GM12878 (cell line): ENCODE results near the gene COL7A1. TPM values are rescaled to one million over a fixed set of nuclear protein-coding genes. Genes with fewer than 3 reads are reported as not detected.

Experiments
- ATAC-seq: fragments of 200-7000 bp; cut with Tn5 transposase; 3 replicates; pipeline ENCODE4 v1.9.1; 2020; ENCODE audit warnings: mild to moderate bottlenecking, moderate library complexity
- BruUV-seq: library from RNA; stranded (reverse); fragments of 400-500 nt; replicated peaks from 2 replicates; lab custom pipeline; 2021; lab: Mats Ljungman, UMichigan
- CTCF ChIA-PET: fragments of 300-600 bp; sonication (Branson Sonifier 250); formaldehyde crosslinking; extraction: SDS; loops from one replicate; lab custom pipeline; 2021; ENCODE audit warnings: inconsistent platforms; lab: Yijun Ruan, JAX
- POLR2A ChIA-PET: fragments of 350-600 bp; formaldehyde crosslinking; extraction: SDS; loops from one replicate; lab custom pipeline; 2021; ENCODE audit warnings: inconsistent platforms; lab: Charles Lee
- RAD21 ChIA-PET: fragments of 300-600 bp; sonication (Branson Sonifier 250); formaldehyde crosslinking; loops from one replicate; lab custom pipeline; 2023; ENCODE audit warnings: antibody characterized with exemption; ENCODE audit not compliant: unreplicated experiment; lab: Charles Lee
- SMC1A ChIA-PET: fragments of 300-600 bp; sonication (Branson Sonifier 250); formaldehyde crosslinking; loops from one replicate; lab custom pipeline; 2023; ENCODE audit not compliant: unreplicated experiment, uncharacterized antibody; lab: Charles Lee
- DNase-seq: peaks from one replicate; pipeline ENCODE4 v3.0.0-alpha.2; 2011; ENCODE audit warnings: low read depth, low spot score
- FAIRE-seq: peaks from 3 replicates; lab custom pipeline; 2011; peaks lifted over from hg19 to GRCh38; lab: Jason Lieb, UNC
- H2AFZ ChIP-seq: 2 replicates; pipeline ENCODE4 v1.6.0; 2011; ENCODE audit warnings: low read depth, low read length, control low read depth; ENCODE audit not compliant: control insufficient read depth
- H3K27ac ChIP-seq: 2 replicates; pipeline ENCODE4 v1.5.1; 2011; ENCODE audit warnings: control low read depth; ENCODE audit not compliant: control insufficient read depth, insufficient read depth
- H3K27me3 ChIP-seq, 2 experiments: replicated peaks in 1 of 2; 2 replicates each; pipeline versions ENCODE4 v1.6.0 to v1.6.1; 2011; ENCODE audit warnings: low read length in 1 of 2; ENCODE audit not compliant: control insufficient read depth in 2 of 2, insufficient read depth in 2 of 2
- H3K36me3 ChIP-seq, 2 experiments: 2 replicates each; pipeline ENCODE4 v1.5.1; 2011; ENCODE audit warnings: low read length in 1 of 2; ENCODE audit not compliant: control insufficient read depth in 2 of 2, insufficient read depth in 2 of 2
- H3K4me1 ChIP-seq: 2 replicates; pipeline ENCODE4 v1.6.1; 2011; ENCODE audit warnings: mild to moderate bottlenecking, low read length, moderate library complexity, mixed read lengths; ENCODE audit not compliant: control insufficient read depth, insufficient read depth
- H3K4me2 ChIP-seq: 2 replicates; pipeline ENCODE4 v1.6.0; 2011; ENCODE audit warnings: control low read depth; ENCODE audit not compliant: control insufficient read depth, insufficient read depth
- H3K4me3 ChIP-seq: fragments of 200-600 bp; sonication (generic); 2 replicates; pipeline ENCODE4 v1.5.1; 2016
- H3K79me2 ChIP-seq: 2 replicates; pipeline ENCODE4 v1.6.0; 2011; ENCODE audit warnings: low read length; ENCODE audit not compliant: control insufficient read depth, insufficient read depth
- H3K9ac ChIP-seq: 2 replicates; pipeline ENCODE4 v1.8.0; 2011; ENCODE audit warnings: low read length, control low read depth, mixed read lengths; ENCODE audit not compliant: control insufficient read depth, insufficient read depth
- H3K9me3 ChIP-seq: replicated peaks from 3 replicates; pipeline ENCODE4 v1.5.1; 2011; ENCODE audit warnings: mild to moderate bottlenecking, low read length; ENCODE audit not compliant: control insufficient read depth, insufficient read depth
- H4K20me1 ChIP-seq: 2 replicates; pipeline ENCODE4 v1.6.0; 2011; ENCODE audit not compliant: control insufficient read depth, insufficient read depth
- CBX3 ChIP-seq: fragments of 200-600 bp; sonication (generic); IDR thresholded peaks from 2 replicates; pipeline ENCODE4 v1.6.1; 2016; ENCODE audit warnings: low read depth, borderline replicate concordance
- CEBPZ ChIP-seq: fragments of 150-350 bp; IDR thresholded peaks from 2 replicates; pipeline ENCODE4 v1.6.1; 2016; ENCODE audit warnings: low read depth, low read length
- E2F8 ChIP-seq: fragments of 450-650 bp; IDR thresholded peaks from 2 replicates; pipeline ENCODE4 v1.6.1; 2018; ENCODE audit warnings: mild to moderate bottlenecking, low read depth, moderate library complexity; ENCODE audit not compliant: partially characterized antibody
- HDGF ChIP-seq: fragments of 450-650 bp; IDR thresholded peaks from 2 replicates; pipeline ENCODE4 v1.6.1; 2016; ENCODE audit warnings: antibody characterized with exemption
- IKZF2 ChIP-seq, 2 experiments: fragments of 450-650 bp; IDR thresholded peaks; 2 replicates each; pipeline ENCODE4 v1.6.1; 2017; ENCODE audit warnings: mild to moderate bottlenecking in 2 of 2, moderate library complexity in 2 of 2
- MEF2B ChIP-seq: fragments of 450-650 bp; IDR thresholded peaks from 2 replicates; pipeline ENCODE4 v1.6.1; 2018; ENCODE audit warnings: mild to moderate bottlenecking, moderate library complexity; ENCODE audit not compliant: partially characterized antibody, poor library complexity, severe bottlenecking
- POLR2A ChIP-seq: IDR thresholded peaks from 2 replicates; pipeline ENCODE4 v1.6.1; 2011; ENCODE audit warnings: low read depth, mild to moderate bottlenecking, low read length
- WGBS: methylation state at CpG from one replicate; pipeline ENCODE4 v1.1.6; 2016; ENCODE audit warnings: low lambda C conversion rate; ENCODE audit not compliant: insufficient replicate concordance, insufficient coverage; ENCODE audit errors: missing lambda C conversion rate; 5-methylcytosine and 5-hydroxymethylcytosine counted together
- in situ Hi-C: fragments of 300-500 bp; cut with MboI; formaldehyde crosslinking; loops from 9 replicates; pipeline ENCODE4 v1.14.3; 2018; ENCODE audit warnings: mixed read lengths
- intact Hi-C: fragments of 100-400 bp; cut with micrococcal nuclease; formaldehyde crosslinking; loops from one replicate; pipeline ENCODE4 v1.14.2; 2022; ENCODE audit not compliant: unreplicated experiment
- polyA plus RNA-seq, 11 experiments: library from polyadenylated mRNA; depleted of rRNA in 4 of 11; unstranded in 6 of 11; stranded (reverse) in 5 of 11; fragments of >200 nt; fragmentation: Nextera tagmentation in 4 of 11; fragmentation: Illumina TruSeq in 1 of 11; extraction: Ambion mirVana in 4 of 11; extraction: Trizol in 1 of 11; gene quantifications; 1 replicate in 1 of 11; 2 replicates in 10 of 11; pipeline versions ENCODE4 v1.2.1 to v1.2.3, GENCODE V29; 2011 to 2016; ENCODE audit warnings: inconsistent platforms in 2 of 11, missing spikeins in 2 of 11, low read depth in 1 of 11
- total RNA-seq, 4 experiments: library from RNA; depleted of rRNA in 3 of 4; stranded (reverse); fragments of >200 nt in 3 of 4; fragmentation: Illumina TruSeq in 1 of 4; extraction: Trizol in 1 of 4; gene quantifications; 2 replicates each; pipeline versions ENCODE4 v1.2.1 to v1.2.3, GENCODE V29; 2013 to 2021

The COL7A1 gene
- total and polyA plus RNA-seq, 10 of the 15 experiments (the other 5 are each of a cell fraction or from before 2014, with no cell fraction given): 0.01 to 1.9 (median 0.29) TPM; not detected in 1

- TF ChIP-seq MEF2B: peak; percentile 31
- no peak for TF ChIP-seq IKZF2 (IDR thresholded peaks at IDR 0.05)
- no peak for TF ChIP-seq CBX3
- TF ChIP-seq CEBPZ: no peak
- no peak for TF ChIP-seq POLR2A
- TF ChIP-seq HDGF: no peak
- TF ChIP-seq E2F8: no peak
- TF ChIP-seq, all 136 proteins: peak for 1
- Histone ChIP-seq H2AFZ (peak overlapping the region; percentile 29), H3K4me3 (peak overlapping the region; percentile 54; the same call in 1 of the 2 replicates), H3K9me3 (no peaks in the 10 kb centered on the region), H3K36me3 (no peaks in the 10 kb centered on the region), H3K27ac (no peak overlapping the region; the same call in 1 of the 2 replicates), H3K79me2 (peaks cover 9% of the 10 kb centered on the region), H3K4me2 (peak overlapping the region; percentile 52), H4K20me1 (no peaks in the 10 kb centered on the region), H3K27me3 (no peaks in the 10 kb centered on the region), H3K4me1 (peaks cover 40% of the 10 kb centered on the region), H3K9ac (peak overlapping the region; percentile 46)
- 11% methylated on average over 5 of the region's 5 CpGs for WGBS
- ChIA-PET RAD21 (interaction anchor here (1.1 to 6.8 kb wide), 4 partner anchors 74 to 125 kb away, joined by 3 to 32 read pairs (median 10); partner anchors contain the start of gene SLC26A6), POLR2A (interaction anchor here (1.0 to 7.1 kb wide), 2 partner anchors 91 to 260 kb away, joined by 3 to 91 read pairs; partner anchors contain the start of gene NME6), CTCF (interaction anchor here (1.3 to 16.3 kb wide), 5 partner anchors 11 to 160 kb away, joined by 4 to 239 read pairs (median 27); partner anchors contain the start of genes CCDC51, NCKIPSD, SLC26A6 and TMA7), SMC1A (interaction anchor here (1.6 to 4.9 kb wide), 2 partner anchors 91 to 125 kb away, joined by 3 to 28 read pairs; no protein-coding TSS in a partner anchor)
- no peak for ATAC-seq
- no peak for DNase-seq
- in situ Hi-C loops: no loop called here
- intact Hi-C loops: no loop called here
- no peak for FAIRE-seq
- no TSS peak for BruUV-seq
Observed at GRCh38 chr3:48560648-48561018, 34.5 kb downstream of the COL7A1 start.
